GM12891 (cell line): ENCODE results near the gene RNU11.

Experiments used
- POLR2A ChIP-seq: IDR thresholded peaks from 2 replicates; pipeline ENCODE4 v1.6.1; 2011; ENCODE audit warnings: low read depth, low read length, control low read depth
- POLR2AphosphoS5 ChIP-seq: IDR thresholded peaks from 2 replicates; pipeline ENCODE4 v1.6.1; 2011; ENCODE audit warnings: low read depth, low read length, control low read depth
- SPI1 ChIP-seq: IDR thresholded peaks from 2 replicates; pipeline ENCODE4 v1.6.1; 2011; ENCODE audit warnings: low read depth, low read length, control low read depth
- TAF1 ChIP-seq: IDR thresholded peaks from 2 replicates; pipeline ENCODE4 v1.6.1; 2011; ENCODE audit warnings: low read depth, low read length, control low read depth

DNA sequence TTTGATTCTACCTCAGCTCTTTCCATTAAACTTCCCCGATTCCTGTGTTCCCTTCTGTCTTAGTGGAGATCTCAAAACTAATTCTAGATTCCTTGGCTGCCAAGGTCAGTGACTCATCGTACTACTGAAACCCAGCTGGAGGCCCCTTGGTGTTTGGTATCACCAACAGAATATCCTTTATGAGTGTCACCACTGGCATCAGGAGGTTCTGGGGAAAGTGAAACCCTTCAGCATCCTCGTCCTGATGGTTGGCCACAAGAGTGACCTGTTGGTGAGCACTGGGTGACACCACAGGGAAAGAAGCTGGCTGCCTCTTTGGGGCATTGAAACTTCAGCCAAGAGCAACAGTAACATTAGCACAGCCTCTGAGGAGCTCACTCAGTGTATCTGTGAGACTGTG, 46.7 kb upstream of the RNU11 start:
- no peak for TF ChIP-seq POLR2A
- TF ChIP-seq POLR2AphosphoS5: no peak
- no peak for TF ChIP-seq TAF1
- no peak for TF ChIP-seq SPI1
